NT2/D1 (cell line): ENCODE results near the gene DCP1B.

Experiments used
- SUZ12 ChIP-seq: IDR thresholded peaks from 2 replicates; pipeline ENCODE4 v1.6.1; 2011; ENCODE audit not compliant: insufficient read length, insufficient read depth; ENCODE audit errors: extremely low read depth
- YY1 ChIP-seq: IDR thresholded peaks from 2 replicates; pipeline ENCODE4 v1.6.1; 2011; ENCODE audit not compliant: insufficient read length, insufficient read depth
- ZNF274 ChIP-seq: IDR thresholded peaks from 2 replicates; pipeline ENCODE4 v1.6.1; 2011; ENCODE audit warnings: mild to moderate bottlenecking, low read depth, low read length

DNA sequence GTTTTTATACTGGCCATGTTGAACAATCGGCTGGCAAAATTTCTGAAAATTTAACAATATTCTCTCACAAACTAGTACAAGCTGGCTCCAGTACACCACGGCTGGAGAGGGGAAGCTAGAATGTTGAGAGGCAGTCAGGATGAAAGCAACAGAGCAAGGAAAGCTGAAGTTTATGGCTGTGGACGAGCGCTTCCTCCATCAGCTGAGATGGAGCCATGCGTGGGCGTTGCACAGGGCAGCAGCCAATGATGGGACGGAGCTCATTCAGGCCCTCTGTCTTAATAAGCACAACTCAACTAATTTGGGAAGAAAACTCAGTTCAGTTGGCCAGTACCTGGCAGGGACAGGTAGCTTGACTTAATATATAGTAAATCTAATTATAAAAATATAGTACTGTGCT is 14.1 kb upstream of the DCP1B start:
- TF ChIP-seq YY1 (no peak), ZNF274 (no peak), SUZ12 (no peak)
